ENCODE measurements around the gene UGT1A4. TPM values are rescaled to one million over a fixed set of nuclear protein-coding genes. Genes with fewer than 3 reads are reported as not detected.

The UGT1A4 gene
- under 1 TPM in 1 of 6 donors, not detected in 5; 0.19 TPM for total RNA-seq
- polyA plus RNA-seq = not detected

DNA sequence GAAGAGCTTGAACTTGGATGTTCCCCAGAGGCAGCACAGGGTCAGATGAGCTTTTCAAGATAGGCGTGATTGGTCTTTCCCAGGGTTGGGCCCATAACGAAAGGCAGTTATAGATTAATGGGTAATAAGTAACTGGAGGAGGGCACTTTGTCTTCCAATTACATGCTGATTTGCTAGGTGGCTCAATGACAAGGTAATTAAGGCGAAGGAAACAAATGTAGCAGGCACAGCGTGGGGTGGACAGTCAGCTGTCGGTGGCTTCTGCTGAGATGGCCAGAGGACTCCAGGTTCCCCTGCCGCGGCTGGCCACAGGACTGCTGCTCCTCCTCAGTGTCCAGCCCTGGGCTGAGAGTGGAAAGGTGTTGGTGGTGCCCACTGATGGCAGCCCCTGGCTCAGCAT lies at the start of gene UGT1A4:
TSS of gene UGT1A4 (plus strand) at position 185 of the 400 bp plus-strand sequence. CDS start at position 270, 85 bp downstream.
- Histone ChIP-seq H3K27ac (no peak within 1 kb of the TSS), H3K4me1 (no peaks in the 10 kb centered on the region), H3K4me3 (no peak within 1 kb of the TSS), H3K9me3 (no peaks in the 10 kb centered on the region), H3K27me3 (no peaks in the 10 kb centered on the region), H3K36me3 (no peaks in the 10 kb centered on the region)
- ATAC-seq = no peak
- TF ChIP-seq, protein P1, sequence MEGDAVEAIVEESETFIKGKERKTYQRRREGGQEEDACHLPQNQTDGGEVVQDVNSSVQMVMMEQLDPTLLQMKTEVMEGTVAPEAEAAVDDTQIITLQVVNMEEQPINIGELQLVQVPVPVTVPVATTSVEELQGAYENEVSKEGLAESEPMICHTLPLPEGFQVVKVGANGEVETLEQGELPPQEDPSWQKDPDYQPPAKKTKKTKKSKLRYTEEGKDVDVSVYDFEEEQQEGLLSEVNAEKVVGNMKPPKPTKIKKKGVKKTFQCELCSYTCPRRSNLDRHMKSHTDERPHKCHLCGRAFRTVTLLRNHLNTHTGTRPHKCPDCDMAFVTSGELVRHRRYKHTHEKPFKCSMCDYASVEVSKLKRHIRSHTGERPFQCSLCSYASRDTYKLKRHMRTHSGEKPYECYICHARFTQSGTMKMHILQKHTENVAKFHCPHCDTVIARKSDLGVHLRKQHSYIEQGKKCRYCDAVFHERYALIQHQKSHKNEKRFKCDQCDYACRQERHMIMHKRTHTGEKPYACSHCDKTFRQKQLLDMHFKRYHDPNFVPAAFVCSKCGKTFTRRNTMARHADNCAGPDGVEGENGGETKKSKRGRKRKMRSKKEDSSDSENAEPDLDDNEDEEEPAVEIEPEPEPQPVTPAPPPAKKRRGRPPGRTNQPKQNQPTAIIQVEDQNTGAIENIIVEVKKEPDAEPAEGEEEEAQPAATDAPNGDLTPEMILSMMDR (IDR thresholded peaks at IDR 0.05) = no peak
- no peak for FAIRE-seq
- DNase-seq = no peak
- intact Hi-C loops (cut with DNase I) = no loop called here
- WGBS, 2 donors = 65 to 71% methylated on average over 7 of the region's 7 CpGs

DNA sequence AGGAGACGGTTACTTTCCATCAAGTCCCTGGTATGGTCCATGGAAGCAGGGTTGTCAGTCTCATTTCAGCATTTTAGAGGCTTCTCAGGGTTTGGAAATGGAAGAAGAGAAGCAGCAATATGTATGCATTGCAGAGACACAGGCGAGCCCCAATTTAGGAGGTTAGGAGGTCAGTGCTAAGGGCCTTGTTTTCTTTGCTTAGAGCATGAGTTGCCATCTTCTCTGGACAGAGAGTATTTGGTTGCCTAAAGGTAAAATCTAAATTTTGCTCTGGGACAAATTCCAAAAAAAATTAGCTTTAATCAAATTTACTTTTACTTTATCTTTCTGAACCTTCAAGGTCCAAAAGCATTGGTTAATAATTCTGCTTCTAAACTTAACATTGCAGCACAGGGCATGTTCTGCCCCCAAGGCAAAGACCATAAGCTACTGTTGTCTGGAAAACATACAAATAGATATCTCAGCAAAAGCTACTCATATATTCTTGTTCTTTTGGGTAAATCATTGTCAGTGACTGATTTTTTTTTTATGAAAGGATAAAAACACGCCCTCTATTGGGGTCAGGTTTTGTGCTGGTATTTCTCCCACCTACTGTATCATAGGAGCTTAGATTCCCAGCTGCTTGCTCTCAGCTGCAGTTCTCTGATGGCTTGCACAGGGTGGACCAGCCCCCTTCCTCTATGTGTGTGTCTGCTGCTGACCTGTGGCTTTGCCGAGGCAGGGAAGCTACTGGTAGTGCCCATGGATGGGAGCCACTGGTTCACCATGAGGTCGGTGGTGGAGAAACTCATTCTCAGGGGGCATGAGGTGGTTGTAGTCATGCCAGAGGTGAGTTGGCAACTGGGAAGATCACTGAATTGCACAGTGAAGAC lies 47.0 kb upstream of the UGT1A4 start, which contains the start of gene UGT1A9:
TSS of gene UGT1A9 (plus strand) at position 609 of the 872 bp plus-strand sequence. CDS start at position 646, 37 bp downstream.
- Histone ChIP-seq H3K36me3 (no peaks in the 10 kb centered on the region), H3K27ac (no peak within 1 kb of the TSS), H3K4me3 (no peak within 1 kb of the TSS), H3K27me3 (no peaks in the 10 kb centered on the region), H3K4me1 (no peaks in the 10 kb centered on the region), H3K9me3 (no peaks in the 10 kb centered on the region)
- FAIRE-seq (no peak), DNase-seq (no peak), ATAC-seq (no peak)
- 75 to 84% methylated on average over 5 of the region's 5 CpGs for whole genome bisulfite sequencing, 2 donors
- intact Hi-C loops (cut with DNase I) = no loop called here
- TF ChIP-seq, protein P1 (IDR thresholded peaks at IDR 0.05) = no peak

DNA sequence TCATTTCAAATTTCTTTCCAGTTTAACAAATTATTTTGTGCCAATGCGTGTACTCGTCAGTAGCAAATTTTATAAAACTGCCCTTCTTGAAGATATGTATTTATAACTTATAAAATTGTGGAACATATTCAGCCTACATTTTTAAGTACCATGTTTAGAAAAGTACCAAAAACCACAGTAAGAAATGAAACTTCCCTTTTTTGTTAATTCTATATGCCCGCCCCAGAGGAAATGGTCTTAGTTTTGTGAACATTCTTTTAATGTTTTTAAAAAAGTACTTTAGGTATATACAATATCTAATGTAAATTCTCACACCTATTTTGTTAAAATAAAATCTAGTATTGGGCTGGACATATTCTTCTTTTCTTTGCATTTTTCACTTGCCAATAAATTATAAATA lies 45.6 kb upstream of the UGT1A4 start:
- no peak for FAIRE-seq
- H3K27ac ChIP-seq = no peak overlapping the region
- 74 to 79% methylated on average over 3 of the region's 3 CpGs for WGBS, 2 donors

DNA sequence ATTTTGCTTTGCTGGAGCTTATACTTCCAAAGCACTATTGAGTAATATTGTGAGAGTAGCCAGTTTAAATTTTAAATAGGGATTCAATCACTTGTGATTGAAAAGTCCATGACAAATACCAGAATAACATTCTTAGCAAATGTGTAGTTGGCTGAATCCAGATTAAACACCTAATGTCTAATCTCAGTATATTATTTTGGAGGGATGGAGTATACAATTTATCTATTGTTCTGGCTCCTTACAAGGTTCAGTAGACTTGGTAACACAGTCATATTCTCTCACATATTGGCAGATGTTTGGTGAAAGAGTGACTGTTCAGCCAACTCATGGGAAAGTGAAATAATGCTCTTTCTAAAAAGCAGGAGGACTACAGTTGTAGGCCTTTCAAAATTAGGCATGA lies 44.6 kb upstream of the UGT1A4 start:
- FAIRE-seq (no peak), ATAC-seq (no peak), DNase-seq (no peak)
- Histone ChIP-seq H3K27ac (no peak overlapping the region), H3K9me3 (no peaks in the 10 kb centered on the region), H3K36me3 (no peaks in the 10 kb centered on the region), H3K4me1 (no peaks in the 10 kb centered on the region), H3K27me3 (no peaks in the 10 kb centered on the region), H3K4me3 (no peak overlapping the region)
- intact Hi-C loops (cut with DNase I) = no loop called here
- TF ChIP-seq, protein P1 (IDR thresholded peaks at IDR 0.05) = no peak

More for the DNA sequence above, 45.6 kb upstream of the UGT1A4 start:
- H3K4me3 ChIP-seq = no peak overlapping the region
- no peak for ATAC-seq
- TF ChIP-seq, protein P1 (IDR thresholded peaks at IDR 0.05) = no peak
- DNase-seq = no peak
- no peaks in the 10 kb centered on the region for H3K27me3 ChIP-seq
- H3K4me1 ChIP-seq = no peaks in the 10 kb centered on the region
- intact Hi-C loops (cut with DNase I) = no loop called here
- no peaks in the 10 kb centered on the region for H3K36me3 ChIP-seq
- H3K9me3 ChIP-seq = no peaks in the 10 kb centered on the region

DNA sequence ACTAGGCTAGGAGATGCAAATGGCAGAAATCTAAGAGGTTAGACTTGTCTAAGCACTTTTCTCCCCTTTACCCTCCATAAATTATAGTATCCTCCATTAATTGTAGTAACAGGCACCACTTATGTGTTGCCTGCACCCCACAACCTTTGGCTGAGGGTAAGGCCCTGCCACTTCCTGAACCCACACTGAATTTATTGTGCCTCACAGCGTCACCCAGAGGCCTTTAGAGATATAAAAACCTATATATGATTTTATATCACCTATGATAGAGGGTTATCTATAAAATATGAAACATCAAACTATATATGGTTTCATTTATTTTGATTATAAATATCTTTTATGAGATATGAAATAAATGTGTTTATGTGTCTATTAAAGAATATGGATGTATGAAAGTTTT lies 44.2 kb upstream of the UGT1A4 start:
- H3K27ac ChIP-seq = no peak overlapping the region
- ATAC-seq (no peak), DNase-seq (no peak), FAIRE-seq (no peak)
- no peaks in the 10 kb centered on the region for H3K4me1 ChIP-seq
- WGBS, 2 donors = 63 to 70% methylated on average over 1 of the region's 1 CpG
- no peaks in the 10 kb centered on the region for H3K36me3 ChIP-seq
- no peaks in the 10 kb centered on the region for H3K27me3 ChIP-seq
- intact Hi-C loops (cut with DNase I) = no loop called here
- no peak overlapping the region for H3K4me3 ChIP-seq
- TF ChIP-seq, protein P1 (IDR thresholded peaks at IDR 0.05) = no peak
- no peaks in the 10 kb centered on the region for H3K9me3 ChIP-seq
